HG02759 (cell line): Measurements from ENCODE around the gene SMYD3.
"Not testable (repeated sequence)": the region's sequence is repeated elsewhere in the genome, so short reads cannot be mapped to it uniquely, and the experiment has no call there.

Experiments used
- ATAC-seq: cut with Tn5 transposase; IDR thresholded peaks from one replicate; pipeline ENCODE4 v1.9.1; 2021; ENCODE audit warnings: mild to moderate bottlenecking, moderate library complexity; ENCODE audit not compliant: unreplicated experiment

SMYD3 gene

GRCh38 chr1:245715291-245715701 lies 791.8 kb downstream of the SMYD3 start:
- no peak for ATAC-seq

DNA sequence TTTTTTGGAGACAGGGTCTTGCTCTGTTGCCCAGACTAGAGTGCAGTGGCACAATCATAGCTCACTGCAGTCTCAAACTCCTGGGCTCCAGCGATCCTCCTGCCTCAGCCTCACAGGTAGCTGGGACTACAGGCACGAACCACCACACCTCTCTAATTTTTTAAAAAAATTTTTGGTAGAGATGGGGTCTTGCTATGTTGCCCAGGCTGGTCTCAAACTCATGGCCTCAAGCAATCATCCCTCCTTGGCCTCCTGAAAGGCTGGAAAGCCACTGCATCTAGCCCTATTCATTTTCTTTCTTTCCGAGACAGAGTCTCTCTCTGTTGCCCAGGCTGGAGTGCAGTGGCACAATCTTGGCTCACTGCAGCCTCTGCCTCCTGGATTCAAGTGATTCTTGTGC lies 793.1 kb downstream of the SMYD3 start:
- not testable (repeated sequence) for ATAC-seq

- no peak for ATAC-seq
Measured at GRCh38 chr1:245710961-245711903, 795.8 kb downstream of the SMYD3 start.

DNA sequence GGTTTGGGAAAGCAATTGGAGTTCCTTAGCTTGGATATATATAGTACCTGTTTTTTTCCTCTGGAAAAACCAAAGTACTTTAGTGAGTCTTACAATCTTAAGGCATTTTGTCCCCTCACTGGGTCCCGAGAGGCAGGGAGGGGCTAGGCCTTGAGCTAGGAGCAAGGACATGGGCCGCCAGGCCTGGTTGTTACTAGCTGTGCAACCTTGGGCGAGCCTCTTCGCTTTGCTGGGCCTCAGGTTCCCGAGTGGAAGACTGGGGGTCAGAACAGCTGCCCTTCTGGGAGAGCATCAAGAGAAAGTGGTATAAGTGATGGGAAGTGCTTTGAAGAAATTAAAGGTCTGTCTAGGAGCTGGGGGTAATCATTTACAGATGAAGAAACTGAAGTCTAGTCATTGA lies 799.1 kb downstream of the SMYD3 start:
- no peak for ATAC-seq

DNA sequence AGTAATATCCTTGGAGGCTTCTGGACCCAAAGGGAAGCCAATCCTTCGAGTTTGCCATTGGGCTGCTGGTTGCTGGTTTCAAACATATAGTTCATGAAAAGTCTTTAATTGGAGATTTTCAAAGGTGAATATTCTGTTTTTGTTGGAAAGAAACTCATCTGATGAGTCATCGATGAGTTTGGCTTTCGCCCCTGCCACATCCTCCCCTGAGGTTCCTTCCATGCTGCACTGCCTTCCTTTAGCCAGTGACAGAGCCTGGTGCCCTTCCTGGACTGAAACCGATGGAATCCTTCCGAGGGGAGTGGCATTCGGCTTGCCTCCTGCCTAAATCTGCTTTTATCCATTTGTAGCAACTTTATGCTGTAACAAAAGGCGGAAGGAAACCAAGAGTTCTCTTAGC lies 802.3 kb downstream of the SMYD3 start:
- ATAC-seq, result no peak

GRCh38 chr1:245704341-245704740 lies 802.7 kb downstream of the SMYD3 start:
- ATAC-seq, result no peak

- no peak for ATAC-seq
Measured at GRCh38 chr1:245702346-245702745, 804.7 kb downstream of the SMYD3 start.

GRCh38 chr1:245701631-245702030 lies 805.4 kb downstream of the SMYD3 start:
- no peak for ATAC-seq

- ATAC-seq, result no peak
Measured at GRCh38 chr1:245700631-245701030, 806.4 kb downstream of the SMYD3 start.
